GM11168 (cell line): ENCODE data around the gene IFT52.
"Not testable (repeated sequence)": the region's sequence is repeated elsewhere in the genome, so short reads cannot be mapped to it uniquely, and the experiment has no call there.

Experiments used
- in situ Hi-C: fragments of 300-500 bp; cut with MboI; formaldehyde crosslinking; loops from one replicate; pipeline ENCODE4 v1.12.0; 2022; ENCODE audit warnings: low sequenced_read_pairs; ENCODE audit not compliant: unreplicated experiment

IFT52 gene

GRCh38 chr20:43607278-43607677 is 16.5 kb downstream of the IFT52 start:
- in situ Hi-C loops = not testable (repeated sequence)

DNA sequence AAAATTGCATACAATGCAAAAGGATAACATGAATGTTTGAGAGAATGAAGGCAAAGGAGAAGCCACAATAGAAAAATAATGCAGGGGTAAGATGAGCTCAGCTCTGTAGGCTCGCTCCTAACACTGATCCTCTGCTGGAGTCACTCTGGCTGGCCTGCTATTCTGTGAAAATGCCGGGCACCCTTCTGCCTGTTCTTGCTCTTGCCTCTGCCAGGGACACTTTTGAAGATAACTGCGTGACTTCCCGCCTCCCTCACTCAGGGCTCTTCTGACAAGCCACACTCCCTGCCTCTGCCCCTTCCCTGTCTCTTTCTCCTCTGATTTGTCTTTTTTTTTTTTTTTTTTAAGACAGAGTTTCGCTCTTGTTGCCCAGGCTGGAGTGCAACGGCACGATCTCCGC is 40.9 kb downstream of the IFT52 start:
- in situ Hi-C loops = no loop called here

DNA sequence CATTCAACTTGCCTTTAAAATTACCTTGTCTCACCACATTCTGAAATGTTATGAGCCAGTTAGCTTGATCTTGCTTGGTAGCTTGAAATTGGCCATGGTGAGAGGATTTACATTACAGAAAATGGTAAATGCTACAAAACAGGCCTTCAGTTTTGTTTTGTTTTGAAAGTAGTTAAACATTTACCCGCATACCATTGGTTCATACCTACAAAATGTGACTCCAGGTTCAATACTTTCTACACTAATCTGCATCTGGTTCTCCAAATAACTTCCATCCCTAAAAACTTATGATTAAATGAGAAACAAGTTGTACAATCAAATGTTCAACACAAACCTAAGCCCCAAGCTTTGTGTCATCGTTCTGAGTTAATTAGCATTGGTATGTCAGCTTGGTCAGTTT is 45.7 kb downstream of the IFT52 start:
- in situ Hi-C loops = no loop called here

GRCh38 chr20:43642548-43642947 is 51.8 kb downstream of the IFT52 start:
- in situ Hi-C loops = no loop called here

GRCh38 chr20:43650997-43651525 is 60.3 kb downstream of the IFT52 start:
- in situ Hi-C loops = no loop called here

DNA sequence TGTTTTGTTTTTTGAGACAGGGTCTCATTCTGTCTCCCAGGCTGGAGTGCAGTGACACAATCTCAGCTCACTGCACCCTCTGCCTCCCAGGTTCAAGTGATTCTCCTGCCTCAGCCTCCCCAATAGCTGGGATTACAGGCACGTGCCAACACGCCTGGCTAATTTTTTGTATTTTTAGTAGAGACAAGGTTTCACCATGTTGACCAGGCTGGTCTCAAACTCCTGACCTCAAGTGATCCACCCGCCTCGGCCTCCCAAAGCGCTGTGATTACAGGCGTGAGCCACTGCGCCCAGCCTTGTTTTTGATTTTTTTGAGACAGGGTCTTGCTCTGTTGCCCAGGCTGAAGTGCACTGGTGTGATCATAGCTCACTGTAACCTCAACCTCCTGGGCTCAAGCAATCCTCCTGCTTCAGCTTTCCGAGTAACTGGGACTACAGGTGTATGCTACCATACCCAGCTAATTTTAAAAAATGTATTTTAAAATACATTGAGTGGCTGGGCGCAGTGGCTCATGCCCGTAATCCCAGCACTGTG is 61.0 kb downstream of the IFT52 start:
- in situ Hi-C loops = not testable (repeated sequence)

- in situ Hi-C loops = no loop called here
Measured at GRCh38 chr20:43653966-43654365, 63.2 kb downstream of the IFT52 start.

DNA sequence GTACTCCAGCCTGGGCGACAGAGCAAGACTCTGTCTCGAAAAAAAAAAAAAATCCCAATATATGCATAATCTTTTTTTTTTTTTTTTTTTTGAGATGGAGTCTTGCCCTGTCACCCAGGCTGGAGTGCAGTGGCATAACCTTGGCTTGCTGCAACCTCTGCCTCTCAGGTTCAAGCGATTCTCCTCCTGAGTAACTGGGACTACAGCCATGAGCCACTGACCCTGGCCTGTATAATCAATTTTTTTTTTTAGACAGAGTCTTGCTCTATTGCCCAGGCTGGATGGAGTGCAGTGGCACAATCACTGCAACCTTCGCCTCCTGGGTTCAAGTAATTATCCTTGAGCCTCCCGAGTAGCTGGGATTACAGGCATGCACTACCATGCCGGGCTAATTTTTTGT is 64.4 kb downstream of the IFT52 start:
- in situ Hi-C loops = not testable (repeated sequence)

DNA sequence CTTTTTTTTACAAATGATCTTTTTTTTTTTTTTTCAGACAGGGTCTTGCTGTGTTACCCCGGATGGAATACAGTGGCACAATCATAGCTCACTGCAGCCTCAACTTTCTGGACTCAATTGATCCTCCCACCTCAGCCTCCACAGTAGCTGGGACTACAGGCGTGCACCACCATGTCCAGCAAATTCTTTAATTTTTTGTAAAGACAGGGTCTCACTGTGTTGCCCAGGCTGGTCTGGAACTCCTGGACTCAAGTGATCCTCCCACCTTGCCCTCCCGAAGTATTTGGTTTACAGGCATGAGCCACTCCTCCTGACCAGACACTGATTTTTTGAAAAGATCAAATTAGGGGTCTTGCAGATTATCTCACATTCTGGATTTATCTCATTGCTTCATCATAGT is 65.2 kb downstream of the IFT52 start:
- in situ Hi-C loops = no loop called here

- in situ Hi-C loops = no loop called here
Measured at GRCh38 chr20:43658069-43658722, 67.5 kb downstream of the IFT52 start.

DNA sequence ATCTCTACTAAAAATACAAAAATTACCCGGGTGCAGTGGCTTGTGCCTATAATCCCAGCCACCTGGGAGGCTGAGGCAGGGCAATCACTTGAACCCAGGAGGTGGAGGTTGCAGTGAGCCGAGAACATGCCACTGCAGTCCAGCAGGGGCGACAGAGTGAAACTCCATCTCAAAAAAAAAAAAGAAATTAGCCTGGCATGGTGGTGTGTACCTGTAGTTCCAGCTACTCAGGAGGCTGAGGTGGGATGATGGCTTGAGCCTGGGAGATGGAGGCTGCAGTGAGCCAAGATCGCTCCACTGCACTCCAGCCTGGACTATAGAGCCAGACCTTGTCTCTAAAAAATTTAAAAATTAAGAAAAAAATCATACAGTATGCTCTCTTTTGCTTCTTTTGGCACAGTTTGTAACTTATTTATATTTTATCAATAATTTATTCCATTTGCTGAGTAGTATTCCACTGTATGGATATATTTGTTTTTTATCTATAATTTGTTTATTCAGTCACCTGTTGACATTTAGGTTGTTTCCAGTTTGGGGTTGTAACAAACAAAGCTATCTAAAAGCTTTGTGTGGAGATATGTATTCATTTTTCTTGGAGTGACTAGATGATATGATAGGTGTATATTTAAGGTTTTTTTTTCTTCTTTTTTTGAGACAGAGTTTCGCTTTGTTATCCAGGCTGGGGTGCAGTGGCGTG is 68.1 kb downstream of the IFT52 start:
- in situ Hi-C loops = no loop called here

DNA sequence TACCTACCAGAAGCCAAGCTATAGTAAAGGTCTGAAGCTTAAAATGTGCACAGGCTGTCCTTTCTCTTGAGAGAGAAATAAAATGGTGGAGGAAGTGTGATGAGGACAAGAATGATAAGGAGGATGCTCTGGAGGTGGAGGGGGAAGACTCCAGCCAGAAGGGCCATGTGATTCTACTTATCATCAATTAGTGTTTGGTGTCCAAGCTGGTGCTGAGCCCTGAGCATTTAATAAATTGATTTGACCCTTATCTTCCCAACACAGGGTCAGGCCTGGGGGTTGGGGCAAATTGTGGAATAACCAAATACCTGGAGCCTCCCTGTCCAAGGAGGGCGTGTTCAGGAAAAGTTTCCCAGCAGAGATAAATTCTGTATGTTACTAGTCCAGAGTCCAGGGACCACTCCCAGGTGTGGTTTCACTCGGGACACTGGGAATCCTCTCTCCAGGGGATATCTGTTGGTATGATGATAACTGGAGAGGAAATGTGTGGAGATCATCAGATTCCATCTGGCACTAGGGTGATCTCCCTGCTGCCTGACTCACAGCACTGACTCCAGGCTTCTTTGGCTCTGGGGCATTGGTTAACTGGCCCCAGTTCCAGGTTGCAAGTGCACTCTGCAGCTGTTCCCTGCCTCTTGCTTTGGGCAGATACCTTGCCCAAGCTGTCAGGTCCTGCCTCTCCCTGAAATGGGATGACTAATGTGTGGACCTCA is 72.4 kb downstream of the IFT52 start:
- in situ Hi-C loops = no loop called here

DNA sequence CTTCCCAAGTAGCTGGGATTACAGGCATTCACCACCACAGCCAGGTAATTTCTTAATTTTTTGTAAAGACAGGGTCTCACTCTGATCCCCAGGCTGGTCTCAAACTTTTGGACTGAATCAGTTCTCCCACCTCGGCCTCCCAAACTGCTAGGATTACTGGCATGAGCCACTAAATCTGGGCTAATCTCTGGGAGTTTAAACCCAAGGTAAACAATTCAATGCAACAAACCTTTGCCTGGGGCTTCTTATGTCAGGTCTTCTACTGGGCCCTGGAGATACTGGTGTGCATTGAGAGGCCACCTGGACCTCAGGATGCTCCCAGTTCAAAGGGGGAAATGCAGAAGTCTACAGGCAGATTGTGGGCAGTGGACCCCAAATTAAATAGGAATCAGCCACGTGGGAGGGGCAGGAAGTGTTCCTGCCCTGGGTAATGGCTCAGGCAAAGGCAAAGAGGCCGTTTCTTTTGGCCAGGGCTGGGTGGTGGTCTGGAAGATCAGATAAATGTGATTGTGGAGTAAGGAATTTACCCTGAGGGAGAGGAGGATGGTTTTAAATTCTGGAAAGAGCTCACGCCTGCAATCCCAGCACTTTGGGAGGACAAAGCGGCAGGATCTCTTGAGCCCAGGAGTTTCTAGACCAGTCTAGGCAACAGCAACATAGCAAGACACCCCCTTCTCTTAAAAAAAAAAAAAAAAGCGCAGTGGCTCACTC is 74.9 kb downstream of the IFT52 start:
- in situ Hi-C loops = no loop called here

- in situ Hi-C loops = no loop called here
Measured at GRCh38 chr20:43666376-43667328, 75.9 kb downstream of the IFT52 start, which contains the start of gene MYBL2. MYBL2 (plus strand) TSS chr20:43667114; CDS start chr20:43667284, 170 bp downstream.

- in situ Hi-C loops = no loop called here
Measured at GRCh38 chr20:43667341-43668132, 76.8 kb downstream of the IFT52 start.

DNA sequence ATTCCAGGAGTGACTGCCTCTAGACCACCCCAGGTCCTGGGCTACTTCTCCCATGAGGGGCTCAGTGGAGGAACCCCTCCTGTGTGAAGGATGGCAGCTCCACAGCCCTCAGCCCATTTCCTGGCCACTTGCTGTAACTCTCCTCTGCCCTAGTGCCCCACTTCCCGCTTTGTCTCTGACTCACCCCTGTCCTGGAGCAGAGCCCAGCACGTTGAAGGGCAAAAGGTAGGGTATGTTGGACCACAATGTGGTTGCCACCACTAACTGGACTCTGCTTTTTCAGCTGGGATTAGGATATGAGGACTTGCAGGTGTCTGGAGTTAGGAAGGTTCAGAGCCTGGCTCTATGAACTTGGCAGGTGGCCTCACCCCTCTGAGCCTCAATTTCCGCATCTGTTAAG is 78.6 kb downstream of the IFT52 start:
- in situ Hi-C loops = no loop called here

- in situ Hi-C loops = no loop called here
Measured at GRCh38 chr20:43670423-43670822, 79.7 kb downstream of the IFT52 start.

- in situ Hi-C loops = no loop called here
Measured at GRCh38 chr20:43676368-43676767, 85.6 kb downstream of the IFT52 start.
